ENCODE results near the gene SLC22A31.

- TF ChIP-seq CHD2 (IDR thresholded peaks at IDR 0.05; ENCODE audit: low read depth, low read length) (no peak), NR3C1 (CRISPR knock-in tag; IDR thresholded peaks at IDR 0.05) (no peak), GATA2 (CRISPR knock-in tag; IDR thresholded peaks at IDR 0.05) (no peak), CTCF (IDR thresholded peaks at IDR 0.05 in 2 of 3, conservative IDR thresholded peaks at IDR 0.05 in 1 of 3; ENCODE audit: insufficient read depth in 2 of 3, low read depth in 1 of 3, low read length in 3 of 3) (no peak), ASH1L (IDR thresholded peaks at IDR 0.05; ENCODE audit: borderline replicate concordance, low read depth, partially characterized antibody) (no peak), ZNF174 (CRISPR knock-in tag; IDR thresholded peaks at IDR 0.05) (no peak), SAFB (IDR thresholded peaks at IDR 0.05; ENCODE audit: borderline replicate concordance, low read depth, low read length) (peak; percentile 39; the same call in 1 of the 2 replicates)
These were observed 12.5 kb downstream of the SLC22A31 start for GRCh38 chr16:89187770-89188392.
